ENCODE measurements around the gene HOXB7.

HOXB7 gene

GRCh38 chr17:48559840-48560817 is 50.7 kb downstream of the HOXB7 start:
- Histone ChIP-seq H2AFZ (ENCODE audit: low read depth, low read length) (no peak overlapping the region), H4K20me1 (ENCODE audit: insufficient read depth, low read length) (no peaks in the 10 kb centered on the region), H3K4me2 (ENCODE audit: low read length) (no peak overlapping the region), H3K4me3 (ENCODE audit: low read length) (no peak overlapping the region), H3K9me3 (ENCODE audit: insufficient read depth, low read length) (no peaks in the 10 kb centered on the region), H3K9ac (ENCODE audit: low read length) (no peak overlapping the region), H3K27me3 (ENCODE audit: low read depth, low read length) (no peaks in the 10 kb centered on the region), H3K36me3 (replicated peaks; ENCODE audit: low read depth, low read length) (peaks cover 17% of the 10 kb centered on the region), H3K4me1 (ENCODE audit: low read length) (peaks cover 48% of the 10 kb centered on the region), H3K79me2 (ENCODE audit: low read length) (peaks cover 36% of the 10 kb centered on the region), H3K27ac (ENCODE audit: low read length) (no peak overlapping the region)
- TF ChIP-seq EZH2phosphoT487 (IDR thresholded peaks at IDR 0.05; ENCODE audit: low read depth) = no peak
- no peak for TF ChIP-seq CTCF (IDR thresholded peaks at IDR 0.05; ENCODE audit: low read depth, low read length)

- H3K27me3 ChIP-seq (ENCODE audit: low read depth, low read length) = no peaks in the 10 kb centered on the region
Measured at GRCh38 chr17:48559122-48559839, 51.5 kb downstream of the HOXB7 start.

GRCh38 chr17:48558831-48559121 is 52.0 kb downstream of the HOXB7 start:
- H3K36me3 ChIP-seq (replicated peaks; ENCODE audit: low read depth, low read length) = peaks cover 20% of the 10 kb centered on the region
- no peak overlapping the region for H3K9ac ChIP-seq (ENCODE audit: low read length)
- no peak overlapping the region for H3K27ac ChIP-seq (ENCODE audit: low read length)
- no peak overlapping the region for H3K4me2 ChIP-seq (ENCODE audit: low read length)
- peaks cover 51% of the 10 kb centered on the region for H3K4me1 ChIP-seq (ENCODE audit: low read length)
- H4K20me1 ChIP-seq (ENCODE audit: insufficient read depth, low read length) = no peaks in the 10 kb centered on the region
- H3K4me3 ChIP-seq (ENCODE audit: low read length) = no peak overlapping the region
- H3K79me2 ChIP-seq (ENCODE audit: low read length) = peaks cover 41% of the 10 kb centered on the region
- TF ChIP-seq EZH2phosphoT487 (IDR thresholded peaks at IDR 0.05; ENCODE audit: low read depth) = no peak
- no peak for TF ChIP-seq CTCF (IDR thresholded peaks at IDR 0.05; ENCODE audit: low read depth, low read length)
- no peaks in the 10 kb centered on the region for H3K9me3 ChIP-seq (ENCODE audit: insufficient read depth, low read length)
- no peaks in the 10 kb centered on the region for H3K27me3 ChIP-seq (ENCODE audit: low read depth, low read length)
- H2AFZ ChIP-seq (ENCODE audit: low read depth, low read length) = no peak overlapping the region

More at GRCh38 chr17:48559122-48559839, 51.5 kb downstream of the HOXB7 start:
- H3K36me3 ChIP-seq (replicated peaks; ENCODE audit: low read depth, low read length) = peaks cover 19% of the 10 kb centered on the region
- no peak overlapping the region for H2AFZ ChIP-seq (ENCODE audit: low read depth, low read length)
- H3K4me2 ChIP-seq (ENCODE audit: low read length) = no peak overlapping the region
- no peak overlapping the region for H3K27ac ChIP-seq (ENCODE audit: low read length)
- peaks cover 40% of the 10 kb centered on the region for H3K79me2 ChIP-seq (ENCODE audit: low read length)
- no peaks in the 10 kb centered on the region for H3K9me3 ChIP-seq (ENCODE audit: insufficient read depth, low read length)
- TF ChIP-seq CTCF (IDR thresholded peaks at IDR 0.05; ENCODE audit: low read depth, low read length) = peak; percentile 9; the same call in 1 of the 2 replicates
- TF ChIP-seq EZH2phosphoT487 (IDR thresholded peaks at IDR 0.05; ENCODE audit: low read depth) = no peak
- H4K20me1 ChIP-seq (ENCODE audit: insufficient read depth, low read length) = no peaks in the 10 kb centered on the region
- H3K4me3 ChIP-seq (ENCODE audit: low read length) = no peak overlapping the region
- H3K4me1 ChIP-seq (ENCODE audit: low read length) = peaks cover 48% of the 10 kb centered on the region
- H3K9ac ChIP-seq (ENCODE audit: low read length) = no peak overlapping the region

Measured in OCI-LY3 (cell line).